PC-9 (cell line): ENCODE results near the gene OR1D5.

Experiments used
- CTCF ChIP-seq: fragments of 200-600 bp; sonication (generic); conservative IDR thresholded peaks from 2 replicates; pipeline ENCODE4 v1.6.1; 2017; ENCODE audit warnings: mixed run types, antibody characterized with exemption, mild to moderate bottlenecking, moderate library complexity
- EZH2 ChIP-seq: fragments of 200-600 bp; sonication (generic); IDR thresholded peaks from 2 replicates; pipeline ENCODE4 v1.8.0; 2017; ENCODE audit warnings: antibody characterized with exemption, low read depth

GRCh38 chr17:3015890-3016289 lies 47.5 kb downstream of the OR1D5 start:
- TF ChIP-seq CTCF (no peak), EZH2 (no peak)
